CD4-positive, alpha-beta T cell treated with Interleukin-4 for 4 hours (primary cell): ENCODE results near the gene ANP32B.
A peak's percentile ranks its signal among the peaks of the same experiment; 100 is the strongest.
"Not testable (repeated sequence)": the region's sequence is repeated elsewhere in the genome, so short reads cannot be mapped to it uniquely, and the experiment has no call there.

ENCODE experiments used
- DNase-seq: peaks from one replicate; pipeline ENCODE4 v3.0.0-alpha.2; 2020

ANP32B gene

DNA sequence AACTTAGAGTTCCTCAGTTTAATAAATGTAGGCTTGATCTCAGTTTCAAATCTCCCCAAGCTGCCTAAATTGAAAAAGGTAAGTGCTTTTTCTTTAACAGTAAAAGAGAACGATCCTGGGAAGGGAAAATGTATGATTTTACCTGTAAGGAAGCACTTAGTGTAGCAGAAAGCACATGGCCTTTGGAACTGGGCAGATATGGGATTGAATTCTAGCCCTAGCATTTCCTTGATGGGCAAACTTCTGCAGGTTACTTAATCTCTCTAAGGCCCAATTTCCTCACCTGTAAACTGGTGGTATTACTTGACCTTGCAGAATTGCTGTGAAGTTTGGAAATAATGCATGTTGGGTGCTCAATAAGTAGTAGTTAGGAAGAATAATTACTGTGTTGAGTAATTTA, 11.6 kb downstream of the ANP32B start:
- no peak for DNase-seq

DNA sequence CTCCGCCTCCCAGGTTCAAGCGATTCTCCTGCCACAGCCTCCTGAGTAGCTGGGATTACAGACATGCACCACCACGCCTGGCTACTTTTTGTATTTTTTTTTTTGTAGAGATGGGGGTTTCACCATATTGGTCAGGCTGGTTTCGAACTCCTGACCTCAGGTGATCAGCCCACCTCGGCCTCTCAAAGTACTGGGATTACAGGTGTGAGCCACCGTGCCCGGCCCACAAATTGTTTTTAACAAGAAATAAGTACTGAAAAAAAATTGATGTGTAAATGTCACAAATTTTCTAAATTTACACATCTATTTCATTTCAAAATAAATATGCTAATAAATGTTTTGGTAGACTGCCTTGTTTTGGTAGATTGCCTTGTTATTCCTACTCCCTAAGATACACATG, 13.5 kb downstream of the ANP32B start:
- DNase-seq, result not testable (repeated sequence)

DNA sequence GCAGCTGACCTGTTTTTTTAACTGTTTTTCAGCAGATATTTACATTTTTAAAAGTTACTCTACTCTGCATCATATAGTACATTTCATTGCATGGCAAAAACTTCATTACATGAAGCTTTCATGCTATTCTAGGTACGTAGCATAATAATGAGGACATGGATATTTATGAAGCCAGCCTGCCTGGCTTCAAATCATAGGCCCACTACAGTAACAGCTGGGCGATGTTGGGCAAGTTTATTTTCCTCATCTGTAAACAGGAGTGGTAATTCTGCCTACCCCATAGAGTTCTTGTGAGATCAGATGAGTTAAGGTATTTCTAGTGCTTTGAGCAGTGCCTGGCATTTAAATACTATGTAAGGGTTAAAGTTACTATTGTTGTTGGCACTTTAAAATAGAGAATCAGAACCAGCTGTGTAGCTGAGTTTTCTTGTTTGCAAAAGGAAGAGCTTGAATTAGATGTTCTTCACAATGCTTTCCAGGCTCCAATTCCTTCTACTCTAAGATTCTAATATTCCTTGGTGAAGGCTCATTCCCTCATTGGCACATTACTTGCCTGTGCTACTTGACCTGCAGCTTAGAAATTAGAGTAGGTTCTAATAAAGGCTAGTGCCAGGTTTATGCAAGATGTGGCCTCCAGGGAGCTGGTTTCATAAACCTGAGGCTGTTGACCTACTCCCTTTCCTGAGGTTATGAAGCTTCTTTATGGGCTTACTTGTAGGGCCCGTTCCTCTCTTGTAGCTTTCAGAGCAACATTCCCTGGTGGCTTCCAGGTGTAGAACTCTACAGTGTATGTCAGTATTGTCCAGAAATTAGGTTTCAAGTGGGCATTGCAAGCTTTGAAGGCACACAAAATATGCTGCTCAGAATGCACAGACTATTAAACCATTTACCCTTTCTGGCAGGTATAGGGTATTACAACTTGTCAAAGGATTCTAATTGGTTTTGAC, 14.5 kb downstream of the ANP32B start:
- DNase-seq, result no peak

DNA sequence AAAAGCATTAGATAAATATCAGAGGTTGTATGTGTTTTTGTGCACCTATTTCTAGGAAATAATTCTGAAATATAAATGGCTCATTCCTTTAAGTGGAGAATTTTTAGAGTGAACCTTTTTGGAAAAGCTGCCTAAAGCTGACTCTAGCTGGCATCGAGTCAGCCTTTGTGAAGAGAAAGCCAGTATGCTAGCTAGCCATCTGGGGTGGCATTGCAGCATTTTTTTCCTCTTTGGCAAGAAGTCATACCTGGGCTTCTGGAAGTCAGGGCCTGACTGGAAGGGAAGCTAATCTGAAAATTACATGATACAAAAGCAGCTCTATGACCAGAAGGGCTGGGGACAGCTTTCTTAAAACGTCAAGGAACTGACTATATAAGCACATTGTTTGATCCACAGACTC, 19.7 kb downstream of the ANP32B start:
- DNase-seq, result no peak

DNA sequence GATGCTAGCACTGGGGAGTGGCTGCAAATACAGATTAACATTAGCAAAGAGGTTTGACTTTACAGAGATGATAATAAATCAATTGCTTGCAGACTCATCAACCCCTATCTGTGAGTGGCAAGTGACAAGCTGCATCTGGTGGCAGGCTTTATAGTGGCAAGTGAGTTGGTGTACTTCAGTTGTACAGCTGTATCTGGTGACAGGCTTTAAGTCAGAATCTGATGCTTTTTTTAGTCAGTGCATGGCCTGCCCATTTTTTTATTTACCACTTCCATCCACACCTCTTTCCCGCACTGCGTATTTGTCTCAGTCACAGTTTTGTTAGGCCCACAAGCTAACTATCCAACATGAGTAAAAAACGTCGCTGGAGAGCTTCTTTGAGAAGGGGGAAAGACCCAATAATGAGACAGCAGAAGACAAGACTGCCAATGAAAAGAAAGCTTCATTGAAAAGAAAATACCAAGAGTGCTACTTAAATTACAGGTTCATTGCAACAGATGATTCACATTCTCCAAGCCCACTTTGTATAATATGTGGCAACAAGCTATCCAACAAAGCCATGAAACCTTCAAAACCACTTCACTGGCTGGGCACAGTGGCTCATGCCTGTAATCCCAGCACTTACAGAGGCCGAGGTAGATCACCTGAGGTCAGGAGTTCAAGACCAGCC, 23.1 kb downstream of the ANP32B start:
- no peak for DNase-seq

DNA sequence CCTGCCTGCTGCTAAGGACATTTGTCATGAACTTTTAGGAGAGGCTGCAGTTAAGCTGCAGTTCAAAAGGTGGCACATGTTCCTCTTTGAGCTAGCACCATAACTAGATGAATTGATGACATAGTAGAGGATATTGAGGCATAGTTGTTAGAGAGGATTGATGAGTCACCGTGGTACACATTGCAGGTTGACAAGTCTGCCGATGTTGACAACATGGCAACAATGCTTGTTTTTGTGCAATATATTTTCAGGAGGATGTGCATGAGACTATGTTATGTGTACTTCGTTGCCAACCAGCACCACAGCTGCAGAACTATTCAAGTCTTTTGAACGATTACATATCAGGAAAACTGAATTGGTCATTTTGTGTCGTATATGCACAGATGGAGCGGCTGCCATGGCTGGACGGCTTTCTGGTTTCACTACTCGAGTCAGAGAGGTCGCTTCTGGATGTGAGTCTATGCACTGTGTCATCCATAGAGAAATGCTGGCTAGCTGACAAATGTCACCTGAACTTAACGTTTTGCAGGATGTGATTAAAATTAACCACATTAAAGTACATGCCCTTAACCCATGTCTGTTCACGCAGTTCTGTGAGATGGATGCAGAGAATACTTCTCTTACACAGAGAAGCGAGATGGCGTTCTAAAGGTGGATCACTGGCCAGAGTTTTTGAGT, 24.2 kb downstream of the ANP32B start:
- DNase-seq, result peak; percentile 43

DNA sequence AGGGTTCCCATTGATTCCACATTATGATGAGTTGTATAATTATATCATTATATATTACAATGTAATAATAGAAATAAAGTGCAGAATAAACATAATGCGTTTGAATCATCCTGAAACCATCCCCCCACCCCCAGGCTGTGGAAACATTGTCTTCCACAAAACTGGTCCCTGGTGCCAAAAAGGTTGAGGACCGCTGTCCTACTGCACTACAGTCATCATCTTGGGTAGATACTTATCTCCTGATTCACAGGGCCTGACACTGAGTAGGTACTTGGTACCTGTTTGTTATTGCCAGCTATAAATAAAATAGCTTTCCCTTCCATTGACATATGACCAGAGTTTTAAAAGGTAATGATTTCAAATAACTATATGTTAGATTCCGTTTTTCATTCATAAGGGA, 25.6 kb downstream of the ANP32B start:
- no peak for DNase-seq

DNA sequence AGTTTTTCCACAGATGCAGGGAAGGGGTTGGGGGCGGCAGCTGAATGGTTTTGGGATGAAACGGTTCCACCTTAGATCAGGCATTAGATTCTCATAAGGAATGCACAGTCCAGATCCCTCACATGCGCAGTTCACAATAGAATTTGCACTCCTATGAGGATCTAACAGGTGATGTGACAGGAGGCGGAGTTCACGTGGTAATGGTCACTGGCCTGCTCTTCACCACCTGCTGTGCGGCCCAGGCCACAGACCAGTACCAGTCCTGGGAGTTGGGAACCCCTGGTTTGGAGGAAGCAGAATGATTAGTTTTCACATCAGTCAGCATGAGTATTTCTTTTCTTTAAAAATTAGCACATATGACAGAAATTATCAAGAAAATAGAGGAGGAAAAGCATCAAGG, 26.3 kb downstream of the ANP32B start:
- DNase-seq, result no peak

DNA sequence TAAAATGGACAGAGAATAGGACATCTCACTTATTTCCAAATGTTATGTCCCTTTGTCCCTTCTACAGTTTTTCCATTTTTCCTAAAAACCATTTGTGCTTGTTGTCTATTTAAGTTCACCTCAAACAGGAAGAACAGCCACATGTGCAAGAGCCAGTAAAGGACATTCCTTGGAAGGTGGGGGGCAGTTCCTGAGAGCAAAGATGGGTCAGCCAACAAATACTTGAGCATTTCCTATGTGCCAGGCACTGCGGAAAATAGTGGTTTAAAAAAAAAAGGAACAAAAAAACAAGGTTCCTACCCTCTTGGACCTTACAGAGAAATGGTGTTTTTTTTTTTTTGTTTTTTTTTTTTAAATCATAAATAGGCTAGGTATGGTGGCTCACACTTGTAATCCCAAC, 26.8 kb downstream of the ANP32B start:
- no peak for DNase-seq

DNA sequence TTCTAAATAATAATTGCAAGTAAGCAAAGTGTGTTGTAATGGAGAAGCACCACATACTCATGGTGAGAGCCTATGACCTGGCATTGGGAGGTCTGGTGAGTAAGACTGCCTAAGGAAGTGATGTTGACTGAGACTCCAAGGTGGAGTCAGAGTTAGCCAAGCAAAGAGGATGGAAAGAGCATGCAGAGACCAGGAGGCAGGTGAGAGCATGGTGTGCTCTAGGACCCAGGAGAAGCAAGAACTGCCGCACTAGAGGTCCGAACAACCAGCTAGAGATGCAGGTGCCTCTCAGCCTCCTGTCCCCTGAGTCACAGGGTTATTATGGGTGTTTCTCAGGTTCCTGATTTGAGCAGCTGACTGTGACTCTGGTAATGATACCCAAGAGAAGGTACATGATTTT, 27.3 kb downstream of the ANP32B start:
- no peak for DNase-seq

DNA sequence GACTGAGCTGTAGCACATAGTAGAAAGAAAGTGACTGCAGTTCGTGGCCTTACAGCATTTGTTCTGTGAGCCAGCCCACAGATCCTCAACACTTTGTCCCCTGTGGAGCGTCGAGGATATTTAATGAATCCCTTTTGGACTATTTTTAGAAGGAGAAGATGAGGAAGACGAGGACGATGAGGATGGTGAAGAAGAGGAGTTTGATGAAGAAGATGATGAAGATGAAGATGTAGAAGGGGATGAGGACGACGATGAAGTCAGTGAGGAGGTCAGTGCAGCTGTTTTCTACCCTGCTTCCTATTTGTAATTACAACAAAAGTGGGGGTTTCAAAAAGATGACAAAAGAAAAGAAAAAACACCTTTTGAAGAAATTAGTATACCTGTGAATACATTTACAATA, 28.0 kb downstream of the ANP32B start:
- no peak for DNase-seq

DNA sequence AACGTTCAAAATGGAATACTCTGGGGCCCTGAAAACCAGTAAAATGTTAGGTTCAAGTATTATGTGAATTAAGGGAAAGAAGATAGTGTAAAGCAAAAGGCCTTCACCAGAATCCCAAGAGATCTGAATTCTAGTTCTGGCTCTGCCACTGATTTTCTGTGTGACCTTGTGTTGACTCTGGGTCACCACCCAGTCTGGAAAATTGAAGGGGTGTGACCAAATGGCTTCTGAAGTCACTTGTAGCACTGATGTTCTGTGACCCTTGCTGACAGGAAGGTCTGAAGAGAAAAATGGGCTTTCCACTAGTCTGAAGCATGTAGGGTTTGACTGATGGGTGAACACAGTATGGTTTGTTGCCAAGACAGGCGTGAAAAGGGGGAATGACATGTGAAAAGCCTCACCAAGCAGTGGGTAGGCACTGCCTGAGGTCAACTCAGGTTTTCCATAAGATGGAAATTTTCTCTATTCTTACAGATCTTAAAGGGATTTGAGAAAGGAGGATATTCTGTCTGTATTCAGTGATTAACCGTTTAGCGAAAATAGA, 33.1 kb downstream of the ANP32B start:
- DNase-seq, result no peak

DNA sequence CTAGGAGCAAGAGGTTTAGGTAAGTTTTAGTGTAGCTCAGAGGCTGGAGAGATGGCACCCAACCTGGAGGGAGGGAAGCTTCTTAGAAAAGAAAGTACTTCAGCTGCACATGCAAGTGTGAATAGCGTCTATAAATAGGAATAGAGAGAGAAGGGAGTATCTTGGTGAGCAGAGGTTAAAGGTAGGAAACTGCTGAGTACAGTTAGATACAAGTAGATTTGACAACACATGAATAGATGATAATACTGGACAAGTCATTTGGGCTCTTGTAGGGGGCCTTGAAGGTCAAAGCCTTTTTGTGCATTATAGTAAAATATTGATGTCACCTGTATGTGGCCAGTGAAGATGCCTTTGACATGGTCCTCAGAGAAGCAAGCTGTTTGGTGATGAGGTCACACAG, 34.2 kb downstream of the ANP32B start:
- no peak for DNase-seq

DNA sequence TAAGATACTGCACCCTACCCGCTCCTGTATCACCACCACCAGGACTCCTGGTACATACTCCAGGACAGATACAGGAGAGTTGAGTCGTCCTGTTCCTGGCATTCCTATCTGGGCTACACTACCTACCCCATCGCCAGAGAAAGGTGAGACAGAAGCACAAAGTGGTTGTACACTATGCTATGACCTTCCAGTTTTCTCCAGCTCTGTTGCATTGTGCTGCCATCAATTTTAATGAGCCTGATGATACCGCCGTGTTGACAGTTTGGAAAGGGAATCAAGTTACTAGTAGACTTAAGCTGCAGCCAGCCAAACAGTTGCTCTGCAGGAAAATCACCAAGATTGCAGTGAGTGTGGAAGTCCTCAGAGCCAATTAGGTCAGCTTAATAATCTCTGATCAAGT, 35.2 kb downstream of the ANP32B start:
- DNase-seq, result no peak

DNA sequence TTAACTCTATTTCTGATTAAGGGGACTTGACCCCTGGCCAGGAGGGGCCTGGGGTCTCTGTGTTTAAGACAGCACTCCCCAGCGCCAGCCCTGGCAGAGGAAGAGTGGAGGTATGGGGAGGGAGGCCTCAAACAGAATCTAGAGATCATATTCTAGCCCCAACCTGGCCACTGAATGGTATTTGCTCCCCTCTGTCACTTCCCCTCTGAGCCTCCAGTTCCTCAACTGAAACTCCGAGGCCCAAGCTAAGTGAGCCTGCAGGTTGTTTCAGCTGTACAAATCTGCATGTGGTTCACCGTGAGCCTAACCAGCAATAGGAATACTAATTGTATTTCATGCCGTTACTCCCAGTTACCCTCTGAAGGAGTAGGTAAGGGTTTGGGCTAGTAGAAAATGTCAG, 36.0 kb downstream of the ANP32B start:
- DNase-seq, result no peak

DNA sequence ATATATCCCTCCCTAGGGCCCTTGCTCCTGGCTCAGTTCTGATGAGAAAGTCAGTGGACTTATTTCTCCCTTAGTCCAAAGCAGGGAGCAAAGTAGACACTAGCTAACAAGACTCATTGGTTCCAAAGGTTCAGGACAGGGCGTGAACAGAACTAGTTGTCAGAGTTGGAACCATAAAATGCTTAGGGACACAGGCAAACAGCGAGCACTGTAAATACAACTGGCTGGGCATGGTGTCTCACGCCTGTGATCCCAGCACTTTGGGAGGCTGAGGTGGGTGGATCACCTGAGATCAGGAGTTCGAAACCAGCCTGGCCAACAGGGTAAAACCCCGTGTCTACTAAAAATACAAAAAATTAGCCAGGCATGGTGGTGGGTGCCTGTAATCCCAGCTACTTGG, 36.7 kb downstream of the ANP32B start:
- DNase-seq, result not testable (repeated sequence)

DNA sequence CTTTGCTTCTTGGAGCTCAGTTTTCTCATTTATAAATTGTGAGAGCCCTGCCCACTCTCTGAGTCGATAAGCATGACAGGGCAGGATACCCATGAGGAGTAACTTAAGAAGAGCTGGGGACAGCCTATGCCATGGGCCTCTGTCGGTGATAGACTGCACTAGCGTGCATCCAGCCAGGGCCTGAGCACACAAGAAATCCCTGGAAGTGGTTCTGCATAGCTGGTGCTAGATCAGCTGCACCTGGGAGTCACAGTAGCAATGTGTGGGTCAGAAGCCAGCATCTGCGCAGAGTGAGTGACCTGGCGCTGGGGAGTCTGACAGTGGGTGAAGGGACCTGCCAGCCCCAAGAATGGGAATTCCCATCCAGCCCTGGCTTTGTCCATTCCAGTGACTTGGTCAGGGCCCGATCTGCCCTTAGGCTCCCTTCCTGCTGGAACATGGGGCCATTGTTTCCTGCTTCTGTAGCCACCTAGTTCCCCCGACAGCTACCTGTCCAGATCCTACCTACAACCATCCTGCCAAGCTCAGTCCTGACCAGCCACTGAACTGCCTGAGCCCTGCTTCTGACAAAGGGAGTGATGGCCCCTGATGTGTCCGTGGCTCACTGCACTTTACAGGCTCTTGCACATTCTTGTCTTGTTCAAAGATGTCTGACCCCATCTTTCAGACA, 37.5 kb downstream of the ANP32B start:
- DNase-seq, result no peak

DNA sequence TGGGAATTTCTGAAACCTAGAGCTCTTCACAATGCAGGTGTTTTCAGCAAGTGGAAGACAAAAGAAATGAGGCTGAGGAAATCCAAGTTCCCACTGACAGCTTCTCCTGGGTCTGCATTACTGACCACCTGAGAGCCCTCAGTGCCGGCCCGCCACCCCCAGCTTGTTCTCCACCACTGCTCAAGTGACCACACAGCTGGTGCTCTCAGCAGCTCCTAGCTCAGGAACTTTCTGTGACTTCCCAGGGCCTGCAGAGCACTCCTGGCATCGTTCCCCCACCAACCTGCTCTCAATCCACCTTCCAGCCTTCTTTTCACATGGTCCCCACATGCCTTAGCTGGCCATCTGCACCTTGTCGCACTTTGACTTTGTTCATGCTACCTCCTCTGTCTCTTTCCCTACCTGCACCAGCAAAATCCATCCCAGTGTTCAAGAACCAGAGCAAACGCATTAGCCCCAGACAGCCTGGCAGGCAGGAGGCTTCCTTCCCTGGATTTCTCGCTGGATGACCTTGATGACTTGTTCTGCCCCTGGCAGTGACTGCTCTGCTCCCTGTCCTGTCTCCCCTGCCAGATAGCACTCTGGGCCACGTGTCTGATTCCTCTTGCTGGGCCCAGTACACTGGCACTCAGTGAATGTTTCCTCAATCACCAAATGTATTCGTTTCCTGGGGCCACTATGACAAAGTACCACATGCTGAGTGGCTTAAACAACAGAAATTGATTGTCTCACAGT, 38.3 kb downstream of the ANP32B start:
- DNase-seq, result no peak

DNA sequence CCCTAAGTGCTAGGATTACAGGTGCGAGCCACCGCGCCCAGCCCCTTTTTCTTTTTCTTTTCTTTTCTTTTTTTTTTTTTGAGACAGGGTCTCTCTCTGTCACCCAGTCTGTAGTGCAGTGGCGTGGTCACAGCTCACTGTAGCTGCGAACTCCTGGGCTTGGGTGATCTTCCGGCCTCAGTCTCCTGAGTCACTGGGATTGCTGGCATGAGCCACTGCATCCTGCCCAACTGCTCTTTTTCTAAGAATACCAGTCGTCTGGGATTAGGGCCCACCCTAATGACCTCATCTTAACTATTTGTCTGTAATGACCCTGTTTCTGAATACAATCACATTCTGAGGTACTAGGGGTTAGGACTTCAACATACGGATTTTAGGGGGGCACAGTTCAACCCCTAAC, 39.3 kb downstream of the ANP32B start:
- DNase-seq, result no peak

DNA sequence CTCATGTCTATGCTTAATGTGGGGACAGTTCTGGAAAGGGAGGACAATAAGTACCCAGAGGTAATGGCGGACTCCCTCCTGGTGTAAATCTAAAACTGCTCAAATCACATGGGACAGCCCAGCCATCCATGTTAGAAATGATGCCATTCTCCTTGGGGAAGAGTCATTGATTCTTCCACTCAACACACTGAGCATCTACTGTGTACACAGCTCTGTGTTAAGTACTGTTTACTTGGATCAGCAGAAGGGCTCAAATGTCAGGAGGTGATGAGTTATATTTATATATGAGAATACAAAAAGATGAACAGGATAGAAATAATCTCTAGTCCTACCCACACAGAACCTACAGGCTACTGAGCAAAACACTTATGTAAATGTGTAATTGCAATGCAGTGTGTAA, 41.6 kb downstream of the ANP32B start:
- DNase-seq, result no peak

DNA sequence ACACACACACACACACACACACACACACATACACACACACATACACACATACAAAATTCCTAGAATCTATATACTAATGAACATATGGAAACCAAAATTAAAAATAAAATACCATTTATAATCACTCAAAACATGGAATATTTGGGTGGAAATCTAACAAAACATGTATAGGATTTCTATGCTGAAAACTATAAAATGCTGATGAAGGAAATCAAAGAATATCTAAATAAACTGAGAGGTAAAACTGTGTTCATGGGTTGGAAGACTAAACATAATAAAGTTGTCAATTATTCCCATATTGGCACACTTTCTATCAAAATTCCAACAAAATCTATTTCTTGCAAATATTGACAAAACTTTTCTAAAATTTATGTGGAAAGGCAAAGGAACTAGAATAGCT, 48.0 kb downstream of the ANP32B start:
- no peak for DNase-seq

DNA sequence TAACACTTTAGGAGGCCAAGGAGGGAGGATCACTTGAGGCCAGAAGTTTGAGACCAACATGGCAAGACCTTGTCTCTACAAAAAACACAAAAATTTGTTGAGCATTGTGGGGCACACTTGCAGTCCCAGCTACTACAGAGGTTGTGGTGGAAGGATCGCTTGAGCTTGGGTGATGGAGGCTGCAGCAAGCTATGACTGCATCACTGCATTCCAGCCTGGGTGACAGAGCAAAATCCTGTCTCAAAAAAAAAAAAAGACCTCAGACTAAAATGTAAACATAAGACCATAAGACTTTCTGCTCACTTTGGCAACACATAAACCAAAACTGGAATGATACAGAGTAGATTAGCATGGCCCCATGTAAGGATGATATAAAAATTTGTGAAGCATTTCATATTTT, 48.8 kb downstream of the ANP32B start:
- no peak for DNase-seq
